Calu3 (cell line): ENCODE results near the gene GAS7. TPM values are rescaled to one million over a fixed set of nuclear protein-coding genes. Genes with fewer than 3 reads are reported as not detected.

Experiments
- BruUV-seq: library from RNA; stranded (reverse); fragments of 400-500 nt; replicated peaks from 2 replicates; lab custom pipeline; 2021; lab: Mats Ljungman, UMichigan
- CTCF ChIA-PET: fragments of 300-600 bp; sonication (Branson Sonifier 250); formaldehyde crosslinking; loops from one replicate; lab custom pipeline; 2022; ENCODE audit warnings: antibody characterized with exemption; lab: Charles Lee
- DNase-seq: peaks from one replicate; pipeline ENCODE4 v3.0.0; 2022
- H3K27ac Mint-ChIP-seq: one replicate; pipeline ENCODE4 v1.8.0; 2022; ENCODE audit warnings: mixed read lengths; ENCODE audit not compliant: unreplicated experiment
- H3K27me3 Mint-ChIP-seq: one replicate; pipeline ENCODE4 v1.8.0; 2022; ENCODE audit warnings: mixed read lengths; ENCODE audit not compliant: unreplicated experiment
- H3K36me3 Mint-ChIP-seq: one replicate; pipeline ENCODE4 v1.8.0; 2022; ENCODE audit warnings: mild to moderate bottlenecking, moderate library complexity, mixed read lengths; ENCODE audit not compliant: insufficient read depth, unreplicated experiment
- H3K4me1 Mint-ChIP-seq: one replicate; pipeline ENCODE4 v1.8.0; 2022; ENCODE audit warnings: mild to moderate bottlenecking, low read depth, mixed read lengths; ENCODE audit not compliant: unreplicated experiment
- H3K4me3 Mint-ChIP-seq: one replicate; pipeline ENCODE4 v1.8.0; 2022; ENCODE audit warnings: mild to moderate bottlenecking, low read depth, moderate library complexity, mixed read lengths; ENCODE audit not compliant: unreplicated experiment
- H3K9me3 Mint-ChIP-seq: one replicate; pipeline ENCODE4 v1.8.0; 2022; ENCODE audit warnings: low read depth, mixed read lengths; ENCODE audit not compliant: unreplicated experiment
- intact Hi-C: fragments of 100-400 bp; cut with micrococcal nuclease; formaldehyde crosslinking; loops from one replicate; pipeline ENCODE4 v1.10.0; 2022; ENCODE audit not compliant: unreplicated experiment
- total RNA-seq: library from RNA; stranded (reverse); gene quantifications from 2 replicates; pipeline ENCODE4 v1.2.3, GENCODE V29; 2022
- TF ChIP-seq, protein P1 (sequence below): fragments of 200-600 bp; IDR thresholded peaks from one replicate; pipeline ENCODE4 v1.8.0; 2022; ENCODE audit warnings: antibody characterized with exemption; ENCODE audit not compliant: unreplicated experiment

Gene GAS7
- total RNA-seq, 1 experiment from 2014 or later: 0.42 TPM

- H3K27me3 Mint-ChIP-seq: no peaks in the 10 kb centered on the region
- BruUV-seq: no TSS peak
- TF ChIP-seq, protein P1, sequence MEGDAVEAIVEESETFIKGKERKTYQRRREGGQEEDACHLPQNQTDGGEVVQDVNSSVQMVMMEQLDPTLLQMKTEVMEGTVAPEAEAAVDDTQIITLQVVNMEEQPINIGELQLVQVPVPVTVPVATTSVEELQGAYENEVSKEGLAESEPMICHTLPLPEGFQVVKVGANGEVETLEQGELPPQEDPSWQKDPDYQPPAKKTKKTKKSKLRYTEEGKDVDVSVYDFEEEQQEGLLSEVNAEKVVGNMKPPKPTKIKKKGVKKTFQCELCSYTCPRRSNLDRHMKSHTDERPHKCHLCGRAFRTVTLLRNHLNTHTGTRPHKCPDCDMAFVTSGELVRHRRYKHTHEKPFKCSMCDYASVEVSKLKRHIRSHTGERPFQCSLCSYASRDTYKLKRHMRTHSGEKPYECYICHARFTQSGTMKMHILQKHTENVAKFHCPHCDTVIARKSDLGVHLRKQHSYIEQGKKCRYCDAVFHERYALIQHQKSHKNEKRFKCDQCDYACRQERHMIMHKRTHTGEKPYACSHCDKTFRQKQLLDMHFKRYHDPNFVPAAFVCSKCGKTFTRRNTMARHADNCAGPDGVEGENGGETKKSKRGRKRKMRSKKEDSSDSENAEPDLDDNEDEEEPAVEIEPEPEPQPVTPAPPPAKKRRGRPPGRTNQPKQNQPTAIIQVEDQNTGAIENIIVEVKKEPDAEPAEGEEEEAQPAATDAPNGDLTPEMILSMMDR: no peak
- intact Hi-C loops: no loop called here
- no peak overlapping the region for H3K27ac Mint-ChIP-seq
- no peaks in the 10 kb centered on the region for H3K36me3 Mint-ChIP-seq
- CTCF ChIA-PET: no interaction called here
- H3K4me3 Mint-ChIP-seq: no peak overlapping the region
- DNase-seq: no peak
- H3K4me1 Mint-ChIP-seq: no peaks in the 10 kb centered on the region
- H3K9me3 Mint-ChIP-seq: no peaks in the 10 kb centered on the region
Measured at GRCh38 chr17:10046786-10047785, 151.3 kb downstream of the GAS7 start.

- CTCF ChIA-PET: no interaction called here
- Mint-ChIP-seq H3K27me3 (no peaks in the 10 kb centered on the region), H3K36me3 (no peaks in the 10 kb centered on the region), H3K27ac (no peak overlapping the region), H3K9me3 (no peaks in the 10 kb centered on the region), H3K4me1 (no peaks in the 10 kb centered on the region), H3K4me3 (no peak overlapping the region)
- TF ChIP-seq, protein P1: no peak
- no TSS peak for BruUV-seq
- intact Hi-C loops: no loop called here
- DNase-seq: no peak
Measured at GRCh38 chr17:10045871-10046658, 152.3 kb downstream of the GAS7 start.

DNA sequence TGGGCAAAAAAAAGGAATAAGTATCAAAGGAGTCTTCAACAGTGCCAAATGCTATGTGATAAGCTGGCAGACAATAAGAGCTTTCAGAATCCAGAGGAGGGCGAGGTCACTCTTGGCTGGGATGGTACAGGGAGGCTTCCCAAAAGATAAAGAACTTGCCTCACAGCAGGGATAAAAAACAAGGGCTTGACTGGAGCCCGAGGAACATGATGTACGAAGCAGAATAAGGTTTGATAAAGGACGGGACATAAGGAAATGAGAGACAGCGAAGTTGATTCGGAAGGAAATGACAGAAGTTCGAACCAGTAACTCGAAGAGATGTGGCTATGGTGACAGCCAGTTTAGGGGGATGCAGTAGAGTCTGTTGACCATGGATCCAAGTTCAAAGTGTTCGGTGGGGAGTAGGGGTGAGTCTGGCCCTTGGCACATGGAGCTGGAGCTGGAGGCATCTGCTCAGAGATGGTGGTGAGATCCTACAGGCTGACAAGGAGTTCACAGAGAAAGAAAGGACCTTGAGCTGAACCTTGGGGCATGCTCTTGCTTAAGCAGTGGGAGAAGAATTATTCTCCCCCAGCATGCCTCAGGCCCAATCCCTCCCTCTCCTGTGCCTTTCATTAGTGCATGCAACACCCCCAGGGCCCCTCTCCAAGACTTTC is 155.7 kb downstream of the GAS7 start:
- intact Hi-C loops: no loop called here
- TF ChIP-seq, protein P1: no peak
- H3K9me3 Mint-ChIP-seq: peaks cover 6% of the 10 kb centered on the region
- no peak overlapping the region for H3K4me3 Mint-ChIP-seq
- H3K27ac Mint-ChIP-seq: no peak overlapping the region
- H3K36me3 Mint-ChIP-seq: no peaks in the 10 kb centered on the region
- no peak for DNase-seq
- H3K4me1 Mint-ChIP-seq: no peaks in the 10 kb centered on the region
- no peaks in the 10 kb centered on the region for H3K27me3 Mint-ChIP-seq
- CTCF ChIA-PET: no interaction called here
- no TSS peak for BruUV-seq

GRCh38 chr17:10041916-10042588 is 156.4 kb downstream of the GAS7 start:
- intact Hi-C loops: no loop called here
- CTCF ChIA-PET: interaction anchor here (0.6 kb wide), 1 partner anchor 1543 kb away, joined by 3 read pairs; no protein-coding TSS in a partner anchor
- Mint-ChIP-seq H3K36me3 (no peaks in the 10 kb centered on the region), H3K9me3 (peaks cover 6% of the 10 kb centered on the region), H3K4me1 (no peaks in the 10 kb centered on the region), H3K27ac (no peak overlapping the region), H3K27me3 (no peaks in the 10 kb centered on the region), H3K4me3 (no peak overlapping the region)
- no peak for DNase-seq
- BruUV-seq: no TSS peak
- TF ChIP-seq, protein P1: no peak
